B cell (primary cell): ENCODE results near the gene RANBP3L. TPM values are rescaled to one million over a fixed set of nuclear protein-coding genes. Genes with fewer than 3 reads are reported as not detected.

Experiments
- ATAC-seq: fragments of 200-7000 bp; cut with Tn5 transposase; one replicate; pipeline ENCODE4 v1.10.0; 2021; ENCODE audit warnings: low read depth, mild to moderate bottlenecking, moderate number of reproducible peaks, moderate library complexity
- CTCF ChIA-PET: fragments of 350-600 bp; sonication (Branson Sonifier 250); formaldehyde crosslinking; loops from one replicate; lab custom pipeline; 2021; ENCODE audit warnings: antibody characterized with exemption, inconsistent platforms; lab: Charles Lee
- POLR2A ChIA-PET: fragments of 350-600 bp; sonication (Branson Sonifier 250); formaldehyde crosslinking; loops from one replicate; lab custom pipeline; 2021; ENCODE audit warnings: antibody characterized with exemption; lab: Charles Lee
- DNase-seq: peaks from one replicate; pipeline ENCODE4 v3.0.0; 2013
- H2AFZ ChIP-seq: 2 replicates; pipeline ENCODE4 v1.6.1; 2012; ENCODE audit warnings: mild to moderate bottlenecking, low read depth, low read length; ENCODE audit not compliant: insufficient read depth, poor library complexity, severe bottlenecking
- H3K27ac ChIP-seq, 2 donors: 1 replicate in 1 of 2; 2 replicates in 1 of 2; pipeline ENCODE4 v1.5.1; 2012 to 2013; ENCODE audit warnings: low read length in 2 of 2, mild to moderate bottlenecking in 2 of 2, moderate library complexity in 1 of 2
- H3K27me3 ChIP-seq, 4 experiments: fragments of 200-600 bp in 1 of 4; sonication (generic) in 1 of 4; replicated peaks in 1 of 4; 1 replicate in 2 of 4; 2 replicates in 2 of 4; pipeline versions ENCODE4 v1.6.1 to v1.7.0; 2013 to 2016; ENCODE audit warnings: low read length in 3 of 4, mild to moderate bottlenecking in 2 of 4, mixed read lengths in 1 of 4, moderate library complexity in 1 of 4; ENCODE audit not compliant: insufficient read depth in 4 of 4, control insufficient read depth in 3 of 4; ENCODE audit errors: control extremely low read depth in 1 of 4
- H3K36me3 ChIP-seq, 2 experiments: replicated peaks in 1 of 2; 1 replicate in 1 of 2; 2 replicates in 1 of 2; pipeline versions ENCODE4 v1.6.1 to v1.7.1; 2013; ENCODE audit warnings: low read length in 1 of 2; ENCODE audit not compliant: insufficient read depth in 2 of 2, control insufficient read depth in 1 of 2; ENCODE audit errors: control extremely low read depth in 1 of 2, extremely low read depth in 1 of 2
- H3K4me1 ChIP-seq, 2 donors: fragments of 200-600 bp in 1 of 2; sonication (generic) in 1 of 2; 1 replicate in 1 of 2; 2 replicates in 1 of 2; pipeline versions ENCODE4 v1.5.1 to v1.6.1; 2013 to 2017; ENCODE audit warnings: low read length in 2 of 2; ENCODE audit not compliant: control insufficient read depth in 2 of 2, insufficient read depth in 2 of 2
- H3K4me2 ChIP-seq: replicated peaks from 2 replicates; pipeline ENCODE3; 2012; ENCODE audit warnings: mild to moderate bottlenecking, low read depth, low read length; ENCODE audit not compliant: poor library complexity, severe bottlenecking
- H3K4me3 ChIP-seq, 5 experiments: fragments of 200-600 bp in 1 of 5; sonication (generic) in 1 of 5; 1 replicate in 3 of 5; 2 replicates in 2 of 5; pipeline versions ENCODE4 v1.5.1 to v1.7.0; 2011 to 2016; ENCODE audit warnings: low read length in 4 of 5, mild to moderate bottlenecking in 4 of 5, low read depth in 2 of 5, control low read depth in 1 of 5, moderate library complexity in 1 of 5; ENCODE audit not compliant: insufficient read depth in 1 of 5; ENCODE audit errors: control extremely low read depth in 1 of 5, extremely low read depth in 1 of 5
- H3K79me2 ChIP-seq: fragments of 200-600 bp; sonication (generic); one replicate; pipeline ENCODE4 v1.6.0; 2016; ENCODE audit warnings: low read length; ENCODE audit not compliant: control insufficient read depth, insufficient read depth
- H3K9ac ChIP-seq: fragments of 200-600 bp; sonication (generic); 2 replicates; pipeline ENCODE4 v1.6.1; 2017; ENCODE audit warnings: mild to moderate bottlenecking, low read length, moderate library complexity
- H3K9me3 ChIP-seq, 3 donors: one replicate each; pipeline versions ENCODE4 v1.6.1 to v1.7.1; 2013; ENCODE audit warnings: low read length in 2 of 3; ENCODE audit not compliant: control insufficient read depth in 2 of 3, insufficient read depth in 1 of 3; ENCODE audit errors: control extremely low read depth in 1 of 3
- H4K20me1 ChIP-seq: 2 replicates; pipeline ENCODE4 v1.6.0; 2012; ENCODE audit warnings: mild to moderate bottlenecking, low read length; ENCODE audit not compliant: insufficient read depth, control insufficient read depth, poor library complexity, severe bottlenecking
- H3K27ac Mint-ChIP-seq: one replicate; pipeline ENCODE4 v1.8.0; 2021; ENCODE audit warnings: mixed read lengths
- H3K27me3 Mint-ChIP-seq: one replicate; pipeline ENCODE4 v1.8.0; 2021; ENCODE audit warnings: mixed read lengths
- H3K4me1 Mint-ChIP-seq: one replicate; pipeline ENCODE4 v1.8.0; 2021; ENCODE audit warnings: mixed read lengths
- H3K4me3 Mint-ChIP-seq: one replicate; pipeline ENCODE4 v1.8.0; 2021; ENCODE audit warnings: mixed read lengths
- H3K9me3 Mint-ChIP-seq: one replicate; pipeline ENCODE4 v1.8.0; 2022; ENCODE audit warnings: mixed read lengths; ENCODE audit not compliant: insufficient read depth
- EZH2 ChIP-seq: IDR thresholded peaks from 2 replicates; pipeline ENCODE4 v1.6.1; 2012; ENCODE audit warnings: borderline replicate concordance, low read depth, mild to moderate bottlenecking, moderate library complexity, low read length; ENCODE audit not compliant: insufficient read depth, poor library complexity, severe bottlenecking
- WGBS: methylation state at CpG from one replicate; pipeline ENCODE4 v1.1.5; 2013; ENCODE audit warnings: missing lambda C conversion rate; ENCODE audit not compliant: insufficient coverage; 5-methylcytosine and 5-hydroxymethylcytosine counted together
- intact Hi-C: fragments of 100-400 bp; cut with micrococcal nuclease; formaldehyde crosslinking; loops from one replicate; pipeline ENCODE4 v1.10.0; 2022
- polyA plus RNA-seq: library from polyadenylated mRNA; depleted of rRNA; stranded (reverse); fragments of >200 nt; gene quantifications from 2 replicates; pipeline ENCODE4 v1.2.3, GENCODE V29; 2012
- total RNA-seq, 2 donors: library from RNA; stranded (reverse); fragments of 120-200 nt in 1 of 2; gene quantifications; 1 replicate in 1 of 2; 2 replicates in 1 of 2; pipeline versions ENCODE4 v1.2.3 to v1.2.4, GENCODE V29; 2013 to 2022
- TF ChIP-seq, protein P1 (sequence below): fragments of 200-600 bp; IDR thresholded peaks from one replicate; pipeline ENCODE4 v1.8.0; 2022; ENCODE audit warnings: antibody characterized with exemption, mild to moderate bottlenecking

RANBP3L gene
- total and polyA plus RNA-seq, 2 donors (not counting 1 experiment from before 2014, with no cell fraction given), result not detected

- peaks cover 5% of the 10 kb centered on the region for H3K79me2 ChIP-seq
- no peaks in the 10 kb centered on the region for H3K9me3 ChIP-seq
- ChIA-PET CTCF (interaction anchor here (1.2 to 1.9 kb wide), 3 partner anchors 21 to 455 kb away, joined by 3 to 13 read pairs (median 5); no protein-coding TSS in a partner anchor), POLR2A (no interaction called here)
- H3K4me1 ChIP-seq, result peaks cover 18 to 19% of the 10 kb centered on the region in 2 donors
- no peaks in the 10 kb centered on the region for H4K20me1 ChIP-seq
- H3K9ac ChIP-seq, result no peak overlapping the region
- Mint-ChIP-seq H3K4me3 (peak overlapping the region; percentile 90), H3K9me3 (no peaks in the 10 kb centered on the region), H3K27me3 (peaks cover 4% of the 10 kb centered on the region), H3K4me1 (peaks cover 31% of the 10 kb centered on the region), H3K27ac (no peak overlapping the region)
- no peaks in the 10 kb centered on the region for H3K27me3 ChIP-seq
- no peak overlapping the region for H3K4me2 ChIP-seq
- H3K4me3 ChIP-seq, result no peak overlapping the region
- no peak overlapping the region for H2AFZ ChIP-seq
- no peak overlapping the region for H3K27ac ChIP-seq
- DNase-seq (no peak), ATAC-seq (no peak)
- TF ChIP-seq EZH2, result no peak
- TF ChIP-seq, protein P1, sequence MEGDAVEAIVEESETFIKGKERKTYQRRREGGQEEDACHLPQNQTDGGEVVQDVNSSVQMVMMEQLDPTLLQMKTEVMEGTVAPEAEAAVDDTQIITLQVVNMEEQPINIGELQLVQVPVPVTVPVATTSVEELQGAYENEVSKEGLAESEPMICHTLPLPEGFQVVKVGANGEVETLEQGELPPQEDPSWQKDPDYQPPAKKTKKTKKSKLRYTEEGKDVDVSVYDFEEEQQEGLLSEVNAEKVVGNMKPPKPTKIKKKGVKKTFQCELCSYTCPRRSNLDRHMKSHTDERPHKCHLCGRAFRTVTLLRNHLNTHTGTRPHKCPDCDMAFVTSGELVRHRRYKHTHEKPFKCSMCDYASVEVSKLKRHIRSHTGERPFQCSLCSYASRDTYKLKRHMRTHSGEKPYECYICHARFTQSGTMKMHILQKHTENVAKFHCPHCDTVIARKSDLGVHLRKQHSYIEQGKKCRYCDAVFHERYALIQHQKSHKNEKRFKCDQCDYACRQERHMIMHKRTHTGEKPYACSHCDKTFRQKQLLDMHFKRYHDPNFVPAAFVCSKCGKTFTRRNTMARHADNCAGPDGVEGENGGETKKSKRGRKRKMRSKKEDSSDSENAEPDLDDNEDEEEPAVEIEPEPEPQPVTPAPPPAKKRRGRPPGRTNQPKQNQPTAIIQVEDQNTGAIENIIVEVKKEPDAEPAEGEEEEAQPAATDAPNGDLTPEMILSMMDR, result no peak
- no peaks in the 10 kb centered on the region for H3K36me3 ChIP-seq
- WGBS, result no CpG with 5 or more reads among the region's 3 CpGs
- intact Hi-C loops, result loop anchor here (5.0 kb wide), 3 partner anchors 448 to 1327 kb away; partner anchors contain the start of genes BRIX1, RAD1 and WDR70
Measured at GRCh38 chr5:36244076-36244475, 57.6 kb downstream of the RANBP3L start.

DNA sequence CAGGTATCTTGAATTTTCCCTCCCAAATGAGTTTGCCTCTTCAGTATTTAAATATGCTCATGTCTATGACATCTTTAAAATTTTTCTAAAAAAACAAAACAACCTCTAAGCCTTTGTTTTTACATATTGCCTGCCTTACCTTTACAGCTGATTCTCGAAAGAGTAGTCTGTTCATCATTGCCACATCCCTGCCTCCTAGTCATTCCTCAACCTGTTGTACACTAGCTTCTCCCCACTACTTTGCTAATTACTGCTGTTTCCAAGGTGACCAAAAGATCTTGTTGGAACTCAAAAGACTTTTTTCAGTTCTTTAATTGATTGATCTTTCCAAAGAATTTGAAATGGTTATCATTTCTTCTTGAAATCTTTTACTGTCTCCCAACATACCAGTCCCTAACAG, 58.0 kb downstream of the RANBP3L start:
- WGBS, result 91% methylated on average over 1 of the region's 1 CpG
- Histone ChIP-seq H3K4me1 (peaks cover 18 to 19% of the 10 kb centered on the region in 2 donors), H3K36me3 (no peaks in the 10 kb centered on the region), H3K27ac (no peak overlapping the region), H3K9me3 (no peaks in the 10 kb centered on the region), H4K20me1 (no peaks in the 10 kb centered on the region), H3K4me3 (no peak overlapping the region), H3K9ac (no peak overlapping the region), H2AFZ (no peak overlapping the region), H3K79me2 (peaks cover 5% of the 10 kb centered on the region), H3K27me3 (no peaks in the 10 kb centered on the region), H3K4me2 (no peak overlapping the region)
- ChIA-PET CTCF (interaction anchor here (1.2 to 1.9 kb wide), 3 partner anchors 22 to 456 kb away, joined by 3 to 13 read pairs (median 5); no protein-coding TSS in a partner anchor), POLR2A (no interaction called here)
- no peaks in the 10 kb centered on the region for H3K9me3 Mint-ChIP-seq
- no peak for DNase-seq
- intact Hi-C loops, result loop anchor here (2.0 to 5.0 kb wide), 4 partner anchors 449 to 1405 kb away; partner anchors contain the start of genes BRIX1, RAD1, TTC23L and WDR70
- peaks cover 34% of the 10 kb centered on the region for H3K4me1 Mint-ChIP-seq
- H3K27ac Mint-ChIP-seq, result peak overlapping the region; percentile 98
- H3K27me3 Mint-ChIP-seq, result peaks cover 4% of the 10 kb centered on the region
- peak overlapping the region; percentile 90 for H3K4me3 Mint-ChIP-seq
- no peak for TF ChIP-seq EZH2
- TF ChIP-seq, protein P1, result no peak
- no peak for ATAC-seq
